GM19193 (cell line): ENCODE data around the gene ARAP1.

ENCODE experiments used
- POLR2A ChIP-seq: IDR thresholded peaks from 4 replicates; pipeline ENCODE4 v1.6.1; 2011; ENCODE audit not compliant: insufficient read depth, insufficient read length; ENCODE audit errors: extremely low read depth

ARAP1 gene

DNA sequence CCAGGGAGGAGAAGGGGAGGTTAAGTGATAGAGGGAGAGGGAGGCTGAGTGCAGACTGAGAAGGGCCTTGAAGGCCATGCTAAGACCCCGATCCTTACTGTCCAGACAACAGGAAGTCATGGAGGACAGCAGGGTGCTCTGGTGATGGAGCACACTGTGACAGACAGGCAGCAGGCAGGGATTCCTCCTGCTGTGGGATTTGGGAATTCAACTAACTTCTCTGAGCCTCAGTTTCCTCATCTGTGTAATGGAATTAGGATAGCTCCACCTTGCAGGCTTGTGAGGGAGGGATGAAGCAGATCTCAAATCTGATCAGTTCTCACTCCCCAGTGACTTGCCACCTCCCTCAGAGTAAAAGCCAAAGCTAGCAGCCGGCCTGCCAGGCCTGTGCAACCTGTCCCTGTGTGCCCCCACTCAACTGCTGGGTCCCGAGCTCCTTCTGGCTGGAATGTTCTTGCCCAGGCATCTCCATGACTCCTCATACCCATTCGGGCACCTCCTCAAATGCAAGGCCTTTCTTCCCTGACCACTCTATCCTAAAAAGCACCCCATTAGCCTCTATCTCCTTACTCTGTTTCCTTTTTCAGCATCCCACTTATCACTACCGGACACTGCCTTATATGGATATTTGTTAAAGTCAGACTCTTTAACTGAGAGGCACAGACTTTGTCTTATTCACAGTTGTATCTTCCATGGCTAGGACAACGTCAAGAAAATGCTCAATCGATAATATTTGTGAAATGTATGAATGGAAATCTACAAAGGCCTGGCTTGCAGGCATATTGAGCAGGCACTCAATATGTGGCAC, 9.5 kb downstream of the ARAP1 start:
- no peak for TF ChIP-seq POLR2A

DNA sequence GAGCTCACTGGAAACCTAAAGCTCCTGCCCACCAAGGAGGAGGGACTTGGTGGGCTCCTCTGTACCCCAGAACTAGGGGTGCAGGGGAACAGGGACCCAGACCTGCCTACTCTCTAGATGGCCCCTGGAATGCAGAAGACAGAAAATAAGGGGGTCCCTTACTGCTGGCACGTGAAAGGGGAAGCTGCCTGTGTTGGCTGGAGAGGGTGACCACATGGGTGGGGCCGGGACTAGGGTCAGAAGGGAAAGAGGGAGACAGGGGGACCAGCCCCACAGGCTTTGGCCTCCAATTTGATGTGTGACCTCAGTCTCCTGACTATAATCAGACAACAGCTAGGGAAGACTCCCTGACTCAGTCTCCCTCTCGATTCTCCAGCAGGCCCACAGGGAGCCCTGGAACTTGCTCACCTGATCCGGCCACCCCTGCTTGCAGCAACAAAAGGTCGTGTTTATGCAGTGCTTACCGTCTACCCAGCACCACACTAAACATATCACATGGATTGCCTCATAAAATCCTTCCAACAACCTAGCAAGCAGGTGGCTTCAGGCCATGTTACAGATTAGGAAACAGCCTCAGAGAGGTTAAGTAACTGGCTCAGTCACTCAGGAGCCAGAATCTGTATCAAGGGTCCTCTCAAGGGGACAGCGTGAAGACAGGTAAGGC, 10.2 kb downstream of the ARAP1 start:
- no peak for TF ChIP-seq POLR2A

DNA sequence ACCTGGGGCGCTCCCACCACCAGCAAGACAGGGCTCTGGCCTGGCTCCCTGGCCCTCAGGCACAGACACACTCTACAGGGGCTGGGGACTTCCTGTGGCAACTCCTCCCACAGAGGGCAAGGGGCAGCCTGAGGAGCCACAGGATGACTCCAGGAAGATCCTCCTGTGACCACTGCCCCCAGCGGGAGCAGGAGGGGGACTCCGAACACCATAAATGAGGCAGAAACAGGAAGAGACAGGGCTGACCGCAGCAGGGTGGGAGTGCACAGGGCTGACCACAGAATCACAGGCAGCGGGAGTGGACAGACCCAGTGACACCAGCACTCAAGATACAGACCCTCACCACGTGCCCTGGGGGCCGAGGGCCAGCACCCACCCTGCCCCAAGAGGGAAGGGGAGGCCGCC, 10.8 kb downstream of the ARAP1 start:
- TF ChIP-seq POLR2A: peak; percentile 10

DNA sequence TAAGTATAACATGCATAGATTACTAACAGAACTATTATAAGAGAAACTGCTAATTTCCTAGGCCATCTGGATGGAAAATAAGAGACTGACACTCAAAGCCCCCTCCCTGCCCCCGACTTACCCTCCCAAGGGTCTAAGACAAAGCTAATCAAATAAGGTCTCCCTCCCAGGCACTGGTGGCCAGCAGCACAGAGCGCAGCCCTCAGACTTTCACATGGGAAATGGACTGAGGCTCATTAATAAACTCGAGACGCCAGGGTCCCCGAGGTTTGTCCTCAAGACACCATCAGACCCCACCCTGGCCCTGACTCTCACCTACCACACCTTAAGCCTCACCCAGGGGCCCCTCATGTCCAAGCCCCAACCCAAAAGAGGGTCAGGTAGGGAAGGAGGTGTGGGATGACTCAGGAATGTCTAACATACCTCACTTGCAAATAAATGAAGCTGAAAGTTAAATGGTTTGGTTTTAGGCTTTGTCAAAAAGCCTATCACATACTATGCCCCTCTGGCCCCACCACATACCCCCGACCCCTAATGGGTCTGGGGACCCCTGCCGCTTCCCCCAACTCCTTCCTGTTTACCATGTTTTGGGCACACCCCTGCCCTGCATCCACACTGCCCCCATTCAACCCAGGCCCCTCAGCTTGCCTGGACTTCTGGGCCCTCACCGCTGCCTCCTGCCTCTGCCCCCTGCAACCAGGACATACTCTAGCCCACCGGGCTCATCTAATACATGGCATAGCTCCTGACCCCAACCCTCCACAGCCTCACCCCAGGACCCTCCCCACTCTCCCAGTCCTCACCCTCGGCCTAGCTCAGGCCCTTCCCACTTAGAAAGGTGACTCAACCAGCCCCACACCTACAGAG, 11.4 kb downstream of the ARAP1 start:
- TF ChIP-seq POLR2A: no peak

DNA sequence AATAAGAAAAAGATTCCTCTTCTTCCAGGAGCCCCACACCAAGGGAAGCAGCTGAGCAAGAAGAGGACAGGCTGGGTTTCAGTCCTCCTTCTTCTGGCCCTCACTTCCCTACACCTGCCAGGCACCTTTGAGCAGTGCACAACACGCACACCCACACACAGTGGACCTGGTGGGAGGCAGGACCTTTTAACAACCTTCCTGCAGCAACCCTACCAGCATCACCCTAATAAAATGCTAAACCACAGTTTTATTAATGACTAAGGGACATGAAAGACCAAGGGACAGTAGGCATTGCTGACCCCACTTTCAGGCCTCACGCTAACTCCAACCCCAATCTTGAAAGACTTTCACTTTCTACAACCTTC, 12.2 kb downstream of the ARAP1 start:
- no peak for TF ChIP-seq POLR2A

DNA sequence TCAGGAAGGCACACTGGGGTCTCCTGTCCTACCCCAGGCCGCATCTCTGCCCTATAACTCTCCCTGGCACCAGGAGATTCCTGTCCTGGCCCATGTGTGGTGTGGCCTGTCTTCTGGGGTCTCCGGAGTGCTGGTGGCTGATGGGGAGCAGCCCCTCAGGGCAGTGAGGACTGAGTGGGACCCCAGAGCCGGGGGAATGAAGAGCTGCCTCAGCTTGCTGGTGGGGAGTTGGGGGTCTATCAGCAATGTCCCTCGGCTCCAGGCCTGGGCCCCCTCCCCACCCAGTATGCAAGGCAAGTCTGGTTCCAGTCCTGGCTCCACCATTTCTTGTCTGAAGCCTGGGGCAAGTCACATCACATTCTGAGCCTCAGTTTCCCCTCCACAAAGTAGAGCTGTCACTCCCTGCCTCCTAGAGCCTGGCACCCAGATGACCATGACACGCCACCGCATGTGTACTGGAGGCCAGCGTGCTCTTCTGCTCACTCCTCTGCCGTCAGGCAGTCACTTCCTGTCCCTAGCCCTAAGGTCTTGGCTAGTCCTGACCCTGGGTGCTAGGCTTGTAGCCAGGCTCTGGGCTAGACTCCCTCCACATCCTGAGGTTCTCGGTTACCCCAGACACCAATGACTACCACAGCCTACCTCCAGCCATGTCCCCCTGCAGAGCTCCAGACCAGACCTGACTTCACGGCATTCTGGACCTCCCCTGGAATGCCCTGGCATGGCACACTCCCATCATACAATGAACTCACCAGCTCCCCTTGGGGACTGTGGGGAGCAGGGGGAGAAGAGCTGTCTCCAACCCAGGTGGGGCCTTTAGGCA, 12.8 kb downstream of the ARAP1 start:
- TF ChIP-seq POLR2A: no peak

DNA sequence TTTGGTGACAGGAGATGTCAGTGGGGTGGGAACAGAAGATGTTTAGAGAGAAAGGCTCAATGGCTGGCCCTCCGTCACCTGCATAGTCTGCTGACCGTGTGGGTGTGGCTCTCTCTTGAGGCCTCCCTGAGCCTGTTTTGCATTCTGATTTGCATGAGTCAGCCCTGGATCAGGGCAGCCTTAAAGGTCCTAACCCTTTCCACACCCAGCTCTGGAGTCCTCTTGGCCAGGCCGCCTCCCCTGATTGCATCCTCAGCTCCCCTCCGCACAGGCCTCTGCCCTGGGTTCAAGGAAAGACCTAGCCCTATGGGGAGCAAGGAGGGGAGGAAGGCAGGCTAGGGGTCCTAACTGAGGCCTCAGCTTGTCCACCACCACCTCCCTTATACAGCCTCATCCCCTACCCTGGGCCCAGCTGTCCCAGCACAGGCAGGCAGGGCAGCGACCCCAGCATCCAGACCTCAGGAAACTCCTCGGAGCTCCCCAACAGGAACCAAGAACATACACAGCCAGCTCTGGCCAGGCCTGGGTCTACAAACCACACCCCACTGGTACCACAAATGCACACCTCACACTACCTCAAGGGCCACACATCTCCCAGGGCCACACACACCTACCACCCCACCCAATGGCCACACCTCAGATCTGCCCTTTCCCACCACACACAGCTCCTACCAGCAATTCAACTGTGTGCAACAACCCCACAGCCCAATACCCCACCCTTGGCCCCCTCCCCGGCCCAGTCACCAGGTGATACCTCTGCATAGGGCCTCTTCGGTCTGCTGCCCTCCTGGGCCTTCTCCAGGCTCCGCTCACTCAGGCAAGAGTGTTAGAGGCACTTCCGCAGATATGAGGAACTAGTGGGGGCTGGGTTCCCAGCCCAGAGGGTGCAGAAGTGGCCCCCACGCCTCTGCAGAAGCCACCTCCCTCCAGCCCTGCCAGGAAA, 13.7 kb downstream of the ARAP1 start:
- TF ChIP-seq POLR2A: peak; percentile 72

DNA sequence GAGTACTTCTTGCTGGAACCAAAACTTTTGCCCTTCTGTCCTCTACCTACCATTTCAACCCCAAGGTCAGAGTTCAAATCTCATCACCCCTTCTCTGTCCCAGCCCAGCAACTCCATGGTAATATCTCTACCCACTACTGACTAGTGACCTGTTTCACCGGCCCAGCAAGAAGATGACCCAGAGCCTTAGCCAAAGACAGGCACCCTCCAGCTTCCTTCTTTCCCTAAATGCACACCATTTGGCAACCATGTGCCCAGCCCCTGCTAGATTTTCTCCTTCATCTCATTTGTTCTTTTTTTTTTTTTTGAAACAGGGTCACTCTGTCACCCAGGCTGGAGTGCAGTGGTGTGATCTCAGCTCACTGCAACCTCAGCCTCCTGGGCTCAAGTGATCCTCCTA, 14.9 kb downstream of the ARAP1 start:
- no peak for TF ChIP-seq POLR2A

DNA sequence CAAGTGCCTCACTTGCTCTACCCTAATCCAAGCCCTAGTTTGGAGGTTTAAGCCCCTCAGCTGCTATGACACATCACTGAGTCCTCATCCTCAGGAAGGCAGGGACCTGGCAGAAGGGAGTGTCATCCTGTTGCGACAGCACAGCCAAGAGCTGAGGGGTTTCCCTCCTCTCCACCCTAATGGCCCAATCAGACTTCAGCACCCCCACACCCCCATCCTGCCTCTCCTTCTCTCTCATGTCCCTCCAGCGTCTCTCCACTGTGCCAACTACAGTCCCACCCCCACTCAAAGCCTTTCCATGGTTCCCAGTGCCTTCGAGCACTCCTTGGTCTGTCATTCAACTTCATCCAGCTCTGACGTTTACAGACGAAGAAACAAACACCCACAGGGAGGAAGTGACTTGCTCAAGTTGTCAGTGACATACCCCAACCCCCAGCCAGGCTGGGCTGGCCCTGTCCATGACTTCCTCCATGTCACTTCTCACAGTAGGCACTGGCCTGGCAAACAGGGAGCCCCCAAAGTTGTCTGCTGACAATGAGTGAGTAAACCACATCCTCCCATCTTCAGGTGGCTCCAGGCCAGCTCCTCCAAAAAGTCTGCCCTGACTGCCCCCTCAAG, 15.6 kb downstream of the ARAP1 start:
- no peak for TF ChIP-seq POLR2A

DNA sequence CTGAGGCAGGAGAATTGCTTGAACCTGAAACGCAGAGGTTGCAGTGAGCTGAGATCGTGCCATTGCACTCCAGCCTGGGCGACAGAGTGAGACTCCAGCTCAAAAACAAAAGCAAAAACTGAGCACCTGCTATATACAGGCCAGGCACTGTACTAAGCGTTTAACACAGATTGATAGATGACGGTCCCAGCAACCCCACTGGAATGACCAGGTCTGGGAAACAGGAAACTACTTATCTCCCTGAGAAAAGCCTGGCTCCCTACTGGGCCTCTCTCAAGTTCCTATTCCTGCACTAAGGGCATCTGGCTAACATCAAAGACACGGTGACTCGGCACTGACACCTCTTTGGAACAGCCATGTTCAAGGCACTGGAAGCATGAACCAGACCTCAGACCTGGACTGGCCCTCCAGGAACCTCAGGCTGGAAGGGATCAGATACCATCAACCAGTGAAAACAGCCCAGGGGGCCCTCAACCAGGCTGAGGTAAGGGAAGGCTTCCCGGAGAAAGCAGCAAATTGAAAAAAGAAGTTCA, 16.6 kb downstream of the ARAP1 start:
- no peak for TF ChIP-seq POLR2A

DNA sequence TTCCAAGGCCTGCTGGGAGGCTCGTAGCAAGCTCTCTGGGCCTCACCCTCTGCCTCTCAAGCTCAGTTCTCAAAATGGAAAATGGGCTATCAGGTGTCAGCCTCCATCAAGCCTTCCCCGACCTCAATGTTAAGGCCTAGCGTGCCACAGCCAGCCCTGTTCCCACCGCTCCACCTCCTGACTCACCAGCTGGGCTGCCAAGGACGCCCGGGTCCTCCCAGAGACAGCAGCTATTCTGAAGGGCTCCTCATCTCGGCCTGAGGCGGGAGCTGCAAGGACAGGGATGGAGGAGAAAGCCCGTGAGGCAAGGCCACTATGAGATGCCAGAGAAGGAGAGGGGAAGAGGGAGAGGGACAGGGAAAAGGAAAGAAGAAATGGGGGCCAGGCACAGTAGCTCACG, 19.9 kb downstream of the ARAP1 start:
- no peak for TF ChIP-seq POLR2A

DNA sequence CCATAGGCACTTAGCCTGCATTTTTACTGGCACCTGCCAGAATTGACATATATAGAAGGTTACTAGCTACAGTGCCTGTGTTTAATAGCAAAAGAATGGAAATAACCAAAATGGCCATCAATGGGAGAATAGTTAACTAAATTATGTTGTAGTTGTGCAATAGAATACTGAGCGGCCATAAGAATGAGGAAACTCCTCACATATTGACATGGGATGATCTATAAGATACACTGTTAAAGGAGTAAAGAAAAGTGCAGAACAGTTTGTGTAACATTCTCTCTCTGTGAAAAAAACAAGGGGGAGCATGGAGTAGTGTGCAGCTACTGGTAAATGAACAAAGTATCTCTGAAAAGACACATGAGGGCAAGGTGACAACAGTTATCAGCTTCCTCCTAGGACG, 21.5 kb downstream of the ARAP1 start:
- TF ChIP-seq POLR2A: no peak

DNA sequence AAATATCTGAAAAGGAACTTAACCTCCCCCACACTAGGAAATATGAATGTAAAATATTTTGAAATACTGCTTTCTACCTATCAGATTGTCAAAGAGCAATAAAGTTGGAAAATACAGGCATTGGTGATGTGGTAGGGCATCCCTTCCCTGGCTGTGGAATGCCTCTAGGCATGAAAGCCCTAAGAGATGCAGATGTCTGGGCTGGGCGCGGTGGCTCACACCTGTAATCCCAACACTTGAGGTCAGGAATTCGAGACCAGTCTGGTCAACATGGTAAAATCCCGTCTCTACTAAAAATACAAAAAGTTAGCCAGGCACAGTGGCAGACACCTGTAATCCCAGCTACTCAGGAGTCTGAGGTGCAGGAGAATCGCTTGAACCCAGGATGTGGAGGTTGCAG, 22.0 kb downstream of the ARAP1 start:
- no peak for TF ChIP-seq POLR2A
